ENCODE data around the gene RASSF4.
A peak's percentile ranks its signal among the peaks of the same experiment; 100 is the strongest.

The RASSF4 gene

DNA sequence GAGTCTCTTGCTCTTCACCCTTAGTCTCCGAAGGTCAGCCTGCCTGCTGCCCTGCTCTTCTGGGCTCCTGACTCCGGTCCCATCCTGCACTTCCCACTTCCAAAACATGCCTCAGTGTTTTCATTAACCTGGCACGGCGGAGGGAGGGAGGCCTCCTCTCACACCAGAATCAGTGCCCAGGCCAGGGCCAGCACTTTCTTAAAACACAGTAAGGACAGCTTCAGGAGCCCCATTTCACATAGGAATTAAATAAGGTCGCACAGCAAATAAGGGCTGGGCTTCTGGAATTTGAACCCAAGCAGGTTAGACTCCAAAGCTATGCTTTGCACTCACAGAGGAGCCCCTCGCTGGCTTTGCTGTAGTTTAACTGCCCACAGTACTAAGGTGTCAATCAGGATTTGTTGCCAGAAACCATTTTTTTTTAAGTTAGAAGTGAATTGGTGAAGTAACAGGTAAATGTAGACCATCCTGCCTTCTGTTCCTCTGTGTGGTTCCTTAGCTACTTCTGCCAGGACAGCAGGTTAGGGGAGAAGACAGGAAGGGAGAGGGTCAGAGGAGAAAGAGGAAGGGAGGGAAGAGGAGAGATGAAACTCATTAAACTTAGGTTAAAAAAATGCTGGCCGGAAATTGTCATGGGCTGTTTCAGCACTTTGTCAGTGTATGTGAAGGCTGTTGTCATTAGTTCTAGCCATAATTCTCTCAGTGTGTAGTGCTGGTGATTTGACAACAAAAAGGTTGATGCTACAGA is 1.1 kb downstream of the RASSF4 start:
- peak overlapping the region; percentile 75 for H3K4me3 ChIP-seq (replicated peaks; ENCODE audit: insufficient read depth, low read length)
- peak in 1 of 2 experiments; percentile 40 for DNase-seq (ENCODE audit: low read depth in 1 of 2, low spot score in 1 of 2)
- TF ChIP-seq GABPA (IDR thresholded peaks at IDR 0.05; ENCODE audit: low read depth), result no peak
- TF ChIP-seq, protein P1, sequence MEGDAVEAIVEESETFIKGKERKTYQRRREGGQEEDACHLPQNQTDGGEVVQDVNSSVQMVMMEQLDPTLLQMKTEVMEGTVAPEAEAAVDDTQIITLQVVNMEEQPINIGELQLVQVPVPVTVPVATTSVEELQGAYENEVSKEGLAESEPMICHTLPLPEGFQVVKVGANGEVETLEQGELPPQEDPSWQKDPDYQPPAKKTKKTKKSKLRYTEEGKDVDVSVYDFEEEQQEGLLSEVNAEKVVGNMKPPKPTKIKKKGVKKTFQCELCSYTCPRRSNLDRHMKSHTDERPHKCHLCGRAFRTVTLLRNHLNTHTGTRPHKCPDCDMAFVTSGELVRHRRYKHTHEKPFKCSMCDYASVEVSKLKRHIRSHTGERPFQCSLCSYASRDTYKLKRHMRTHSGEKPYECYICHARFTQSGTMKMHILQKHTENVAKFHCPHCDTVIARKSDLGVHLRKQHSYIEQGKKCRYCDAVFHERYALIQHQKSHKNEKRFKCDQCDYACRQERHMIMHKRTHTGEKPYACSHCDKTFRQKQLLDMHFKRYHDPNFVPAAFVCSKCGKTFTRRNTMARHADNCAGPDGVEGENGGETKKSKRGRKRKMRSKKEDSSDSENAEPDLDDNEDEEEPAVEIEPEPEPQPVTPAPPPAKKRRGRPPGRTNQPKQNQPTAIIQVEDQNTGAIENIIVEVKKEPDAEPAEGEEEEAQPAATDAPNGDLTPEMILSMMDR (IDR thresholded peaks at IDR 0.05; ENCODE audit: insufficient read depth, low read length), result no peak
- TF ChIP-seq SPI1 (IDR thresholded peaks at IDR 0.05; ENCODE audit: borderline replicate concordance, low read depth), result peak; percentile 61; the same call in 1 of the 2 replicates
- TF ChIP-seq REST (IDR thresholded peaks at IDR 0.05; ENCODE audit: insufficient replicate concordance, low read depth), result no peak

DNA sequence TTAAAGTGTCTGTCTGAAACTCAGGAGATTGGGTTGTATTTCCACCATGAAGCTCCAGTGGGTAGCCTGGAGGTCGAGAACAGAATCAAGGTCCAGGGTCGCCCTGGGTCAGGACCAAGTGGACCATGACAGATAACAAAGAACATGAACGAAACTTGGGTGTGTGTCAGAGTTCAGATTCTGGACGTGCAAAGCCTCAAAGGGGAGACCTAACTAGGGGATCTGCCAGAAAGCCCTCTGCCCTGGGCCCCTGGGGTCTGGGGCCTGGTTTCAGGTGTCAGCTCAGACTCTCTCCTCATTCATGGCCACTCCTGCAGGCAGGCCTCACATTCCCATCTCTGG is 1.6 kb downstream of the RASSF4 start:
- DNase-seq (ENCODE audit: low read depth in 1 of 2, low spot score in 1 of 2), result no peak
- H3K4me3 ChIP-seq (replicated peaks; ENCODE audit: insufficient read depth, low read length), result peak overlapping the region; percentile 75
- H3K27me3 ChIP-seq (ENCODE audit: insufficient read depth, poor library complexity, severe bottlenecking), result no peaks in the 10 kb centered on the region
- H3K27ac ChIP-seq (replicated peaks), result peak overlapping the region; percentile 97
- TF ChIP-seq REST (IDR thresholded peaks at IDR 0.05; ENCODE audit: insufficient replicate concordance, low read depth), result no peak
- no peak for TF ChIP-seq GABPA (IDR thresholded peaks at IDR 0.05; ENCODE audit: low read depth)

More for the DNA sequence above, 1.1 kb downstream of the RASSF4 start:
- H3K27me3 ChIP-seq (ENCODE audit: insufficient read depth, poor library complexity, severe bottlenecking), result no peaks in the 10 kb centered on the region
- peak overlapping the region; percentile 97 for H3K27ac ChIP-seq (replicated peaks)

DNA sequence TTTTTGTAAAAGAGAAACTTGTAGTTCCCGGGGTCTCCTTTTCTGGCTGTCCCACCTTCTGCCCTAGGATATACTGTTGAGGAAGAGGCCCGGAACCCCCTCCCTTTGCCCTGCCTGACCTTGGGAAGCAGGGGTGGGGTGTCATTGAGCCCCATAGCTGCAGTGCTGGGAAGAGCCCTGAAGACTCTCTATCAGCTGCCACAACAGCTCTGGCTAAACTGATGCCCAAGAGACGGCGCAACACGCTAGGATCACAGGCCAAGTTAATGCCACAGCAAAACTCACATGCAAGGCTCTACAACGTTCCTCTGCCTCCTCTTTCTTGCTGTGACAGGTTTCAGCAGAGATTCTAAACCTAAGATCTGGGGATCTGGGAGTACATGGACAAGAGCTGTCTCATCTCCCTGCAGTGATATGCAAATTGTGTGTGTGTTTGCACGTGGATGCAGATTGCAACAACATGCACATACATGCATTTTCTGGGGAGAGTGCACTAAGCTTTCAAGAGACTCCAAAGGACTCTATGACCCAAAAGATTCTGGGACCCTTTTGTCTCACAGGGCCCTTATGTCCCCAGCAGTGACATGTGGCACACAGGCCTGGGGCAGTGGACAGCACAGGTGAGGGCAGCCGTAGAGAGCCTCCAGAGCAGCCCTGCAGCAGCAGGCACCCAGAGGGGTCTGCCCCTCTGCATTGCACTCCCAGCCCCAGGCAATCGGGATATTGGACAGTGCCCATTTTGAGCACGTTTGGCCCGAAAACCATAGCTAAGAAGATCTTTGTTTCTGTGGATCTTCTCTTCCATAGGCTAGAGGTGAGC is 2.5 kb downstream of the RASSF4 start:
- peak overlapping the region; percentile 97 for H3K27ac ChIP-seq (replicated peaks)
- peak overlapping the region; percentile 75 for H3K4me3 ChIP-seq (replicated peaks; ENCODE audit: insufficient read depth, low read length)
- no peaks in the 10 kb centered on the region for H3K27me3 ChIP-seq (ENCODE audit: insufficient read depth, poor library complexity, severe bottlenecking)
- TF ChIP-seq, protein P1 (IDR thresholded peaks at IDR 0.05; ENCODE audit: insufficient read depth, low read length), result no peak
- TF ChIP-seq SPI1 (IDR thresholded peaks at IDR 0.05; ENCODE audit: borderline replicate concordance, low read depth) (no peak), GABPA (IDR thresholded peaks at IDR 0.05; ENCODE audit: low read depth) (no peak), REST (IDR thresholded peaks at IDR 0.05; ENCODE audit: insufficient replicate concordance, low read depth) (no peak), POLR2AphosphoS5 (IDR thresholded peaks at IDR 0.05; ENCODE audit: low read depth) (no peak)
- DNase-seq (ENCODE audit: low read depth in 1 of 2, low spot score in 1 of 2), result no peak
